GM21526 (cell line): ENCODE data around the gene SLC25A27.

Source experiments
- ATAC-seq: cut with Tn5 transposase; IDR thresholded peaks from one replicate; pipeline ENCODE4 v1.9.1; 2021; ENCODE audit warnings: moderate library complexity; ENCODE audit not compliant: unreplicated experiment, low FRiP score

Gene SLC25A27

DNA sequence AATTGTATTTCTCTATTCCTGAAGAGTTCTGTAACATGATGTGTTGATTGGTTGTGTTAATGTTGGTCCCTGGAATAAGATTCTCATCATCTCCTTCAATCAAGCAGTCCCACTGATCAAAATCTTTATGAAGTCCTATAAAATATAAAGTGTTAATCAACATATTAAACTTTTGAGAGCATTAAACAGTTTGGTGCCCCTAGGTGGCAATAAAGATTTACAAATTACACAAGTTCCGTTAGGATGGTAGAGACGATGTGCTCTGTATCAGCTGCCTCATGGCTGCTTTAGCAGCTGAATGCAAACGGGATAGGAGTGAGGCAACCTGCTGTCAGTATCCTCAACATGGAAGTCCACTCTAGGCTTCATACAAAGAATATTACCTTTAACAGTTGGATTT lies 51.8 kb downstream of the SLC25A27 start:
- ATAC-seq, result no peak

DNA sequence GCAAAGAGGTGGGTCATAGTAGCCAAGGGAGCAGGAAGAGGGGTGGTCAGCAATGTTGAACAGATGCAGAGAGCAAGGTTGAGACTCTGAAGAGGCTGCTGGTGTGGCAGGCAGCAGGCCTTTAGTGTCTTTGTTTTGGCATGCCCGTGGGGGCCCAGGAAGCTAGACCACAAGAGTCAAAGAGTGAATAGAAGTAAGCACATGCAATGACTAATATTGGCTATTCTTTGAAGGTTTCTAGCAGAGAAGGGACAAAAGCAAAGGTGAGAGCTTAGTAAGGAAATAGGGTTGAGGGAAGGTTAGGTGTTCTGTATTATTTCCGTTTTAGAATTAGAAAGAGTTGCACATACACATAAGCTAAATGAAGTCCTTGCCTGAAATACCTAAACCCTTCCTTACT lies 53.7 kb downstream of the SLC25A27 start:
- ATAC-seq, result no peak

DNA sequence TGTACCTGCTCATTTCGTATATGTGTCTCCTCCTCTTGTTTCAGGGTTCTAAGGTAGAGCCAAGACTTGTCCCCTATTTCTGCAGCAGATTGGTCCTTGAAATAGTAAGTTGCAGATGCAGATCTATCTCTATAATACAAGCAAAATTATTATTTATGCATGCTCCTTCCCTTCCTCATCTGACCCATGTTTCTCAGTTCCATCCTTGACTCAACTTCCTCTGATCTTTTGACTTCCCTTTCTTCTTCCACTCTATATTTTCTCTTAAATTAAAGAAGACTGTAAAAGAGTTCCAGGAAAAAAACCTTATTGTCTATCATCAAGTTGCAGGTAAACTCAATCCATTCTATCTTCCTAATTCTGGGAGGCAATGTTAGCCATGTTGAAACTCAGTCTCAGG lies 58.7 kb downstream of the SLC25A27 start:
- no peak for ATAC-seq

DNA sequence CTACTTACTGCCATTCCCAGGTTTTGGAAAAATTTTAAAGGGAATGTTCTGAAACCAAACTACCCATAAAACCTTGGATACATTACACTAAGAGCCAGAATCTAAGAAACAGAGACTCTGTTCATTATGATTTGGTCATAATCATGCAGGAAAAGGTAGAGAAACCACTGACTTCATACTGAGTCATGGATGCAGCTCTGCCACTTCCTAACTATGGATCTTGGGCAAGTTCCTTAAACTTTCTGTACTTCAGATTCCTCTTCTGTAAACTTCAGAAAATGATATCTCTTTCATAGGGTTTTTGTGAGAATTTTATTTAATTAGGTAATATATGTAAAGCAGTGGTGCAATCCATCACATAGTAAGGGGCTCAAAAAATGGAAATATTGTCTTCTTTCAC lies 62.4 kb downstream of the SLC25A27 start:
- ATAC-seq, result no peak

DNA sequence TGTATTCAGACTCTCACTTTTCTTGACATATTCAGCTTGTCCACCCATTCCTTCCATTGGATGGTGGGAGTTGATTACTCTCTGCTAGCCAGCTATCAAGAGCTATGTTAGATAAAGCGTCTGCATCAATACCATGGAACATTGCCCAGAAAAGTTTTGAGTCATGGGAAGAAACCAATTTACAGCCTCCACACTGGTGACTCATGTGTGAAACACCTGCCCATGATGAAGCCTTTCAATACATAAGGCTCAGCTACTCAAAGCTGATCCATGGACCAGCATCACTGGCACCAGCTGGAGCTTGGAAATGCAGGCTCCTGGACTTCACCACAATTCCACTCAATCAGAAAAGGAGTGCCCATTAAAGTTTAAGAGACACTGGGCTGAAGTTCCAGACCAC lies 66.3 kb downstream of the SLC25A27 start:
- no peak for ATAC-seq

DNA sequence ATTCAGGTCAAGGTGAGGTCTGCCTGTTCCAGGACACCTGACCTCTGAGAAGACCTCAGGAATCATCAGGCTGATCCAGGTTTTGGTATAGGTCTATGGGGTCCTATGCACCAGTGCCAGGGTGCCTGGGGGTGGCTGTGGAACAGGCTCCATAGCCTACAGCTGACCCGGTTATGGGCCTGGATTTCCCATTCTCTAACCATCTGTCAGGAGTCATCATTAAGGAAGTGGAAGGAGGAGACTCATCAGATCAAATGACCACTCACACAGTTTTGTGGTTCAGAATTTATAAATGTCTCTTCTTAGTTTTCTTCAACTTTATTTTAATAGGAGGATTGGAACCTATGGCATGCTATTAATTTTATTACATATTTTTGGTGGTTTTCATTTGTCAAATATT lies 67.6 kb downstream of the SLC25A27 start:
- no peak for ATAC-seq
